ENCODE results near the gene NAPEPLD.

DNA sequence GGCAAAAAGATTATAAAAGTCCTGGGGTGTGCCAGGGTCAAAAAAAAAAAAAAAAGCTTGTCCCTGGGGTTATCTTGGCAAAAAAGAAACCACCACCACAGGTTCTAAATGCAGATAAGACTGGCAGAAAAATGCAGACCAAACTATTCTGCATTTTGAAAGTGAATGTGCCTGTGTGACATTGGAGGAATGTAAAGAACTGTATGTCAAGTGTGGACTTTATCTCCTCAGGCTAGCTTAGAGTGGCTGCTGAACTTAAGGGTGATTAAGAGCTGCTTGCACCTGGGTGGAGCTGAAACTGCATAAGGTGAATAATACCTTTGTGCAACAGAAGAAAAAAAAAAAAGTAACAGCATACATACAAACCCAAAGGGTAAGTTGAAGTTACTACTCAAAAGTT is 1.3 kb upstream of the NAPEPLD start:
- TF ChIP-seq POLR2A (IDR thresholded peaks at IDR 0.05), result no peak
- TF ChIP-seq CTCF (IDR thresholded peaks at IDR 0.05), result no peak

Measured in stomach (tissue), 4 donors.